HUDEP-2 (cell line): ENCODE measurements around the gene PCID2.

ENCODE experiments used
- DNase-seq, 76 experiments: peaks; one replicate each; lab custom pipeline; 2025; ENCODE audit not compliant: unreplicated experiment in 76 of 76; lab: John Stamatoyannopoulos, UW

Gene PCID2

DNA sequence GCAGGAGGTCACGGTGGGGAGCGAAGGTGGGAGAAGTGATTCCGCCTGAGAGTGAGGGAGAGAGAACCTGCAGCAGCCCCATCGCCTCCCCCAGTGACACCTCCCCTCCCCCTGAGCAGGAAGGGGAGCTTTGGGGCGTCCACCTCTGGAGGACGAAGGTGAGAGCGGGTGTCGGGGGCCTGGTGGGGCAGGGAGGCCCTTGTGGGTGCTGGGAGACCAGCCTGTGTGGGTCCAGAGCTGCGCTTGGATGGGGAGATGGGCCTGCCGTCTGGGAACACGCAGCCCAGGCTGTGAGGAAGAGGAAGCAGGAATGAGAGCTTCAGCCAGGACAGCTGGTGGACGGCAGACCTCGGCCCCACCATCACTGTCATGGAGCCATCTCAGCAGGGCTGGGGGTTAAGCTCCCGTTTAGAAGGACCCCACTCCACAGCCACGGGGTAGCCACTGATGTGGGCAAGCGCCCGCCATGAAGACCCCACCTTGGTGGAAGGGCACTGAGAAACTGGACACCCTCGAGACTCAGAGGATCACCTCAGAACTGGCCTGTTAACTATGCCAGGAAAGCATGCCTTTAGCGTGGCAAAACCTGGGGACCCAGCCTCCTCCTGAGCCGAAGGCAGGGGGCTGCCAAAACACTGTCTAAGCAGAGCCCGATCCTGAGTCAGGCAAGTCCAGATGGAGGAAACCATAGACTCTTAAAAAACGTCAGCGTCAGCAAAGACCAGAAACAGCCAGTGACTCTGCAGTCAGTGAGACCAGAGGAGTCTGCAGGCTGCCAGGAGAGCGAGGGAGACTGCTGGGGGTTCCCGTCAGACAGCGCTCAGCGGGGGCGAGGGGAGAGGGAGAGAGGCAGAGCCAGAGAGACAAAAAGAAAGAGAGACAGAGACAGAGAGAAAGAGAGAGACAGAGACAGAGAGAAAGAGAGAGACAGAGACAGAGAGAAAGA, 56.5 kb downstream of the PCID2 start:
- no peak for DNase-seq

GRCh38 chr13:113150550-113151365, 57.7 kb downstream of the PCID2 start:
- no peak for DNase-seq

GRCh38 chr13:113149711-113150549, 58.5 kb downstream of the PCID2 start:
- DNase-seq, result no peak

DNA sequence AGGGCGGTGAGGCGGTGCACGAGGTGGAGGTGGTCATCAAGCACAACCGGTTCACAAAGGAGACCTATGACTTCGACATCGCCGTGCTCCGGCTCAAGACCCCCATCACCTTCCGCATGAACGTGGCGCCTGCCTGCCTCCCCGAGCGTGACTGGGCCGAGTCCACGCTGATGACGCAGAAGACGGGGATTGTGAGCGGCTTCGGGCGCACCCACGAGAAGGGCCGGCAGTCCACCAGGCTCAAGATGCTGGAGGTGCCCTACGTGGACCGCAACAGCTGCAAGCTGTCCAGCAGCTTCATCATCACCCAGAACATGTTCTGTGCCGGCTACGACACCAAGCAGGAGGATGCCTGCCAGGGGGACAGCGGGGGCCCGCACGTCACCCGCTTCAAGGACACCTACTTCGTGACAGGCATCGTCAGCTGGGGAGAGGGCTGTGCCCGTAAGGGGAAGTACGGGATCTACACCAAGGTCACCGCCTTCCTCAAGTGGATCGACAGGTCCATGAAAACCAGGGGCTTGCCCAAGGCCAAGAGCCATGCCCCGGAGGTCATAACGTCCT, 59.4 kb downstream of the PCID2 start:
- DNase-seq, result no peak

DNA sequence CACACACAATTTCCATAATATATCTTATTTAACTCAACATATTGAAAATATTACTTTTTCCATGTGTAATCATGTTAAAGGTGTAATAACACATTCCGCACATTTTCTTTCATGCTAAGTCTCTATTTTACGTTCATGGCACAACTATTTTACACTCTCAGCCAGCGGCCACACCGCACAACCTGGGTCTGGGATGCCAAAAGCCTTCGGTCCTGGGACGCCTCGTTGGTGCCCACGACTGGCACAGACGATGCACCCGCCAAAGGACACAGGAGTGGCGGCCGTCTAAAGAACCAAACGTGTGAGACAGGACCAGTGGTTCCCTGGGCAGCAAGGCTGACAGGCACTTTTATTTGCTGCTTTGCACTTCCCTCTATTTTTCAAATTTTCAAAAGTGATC, 60.1 kb downstream of the PCID2 start:
- no peak for DNase-seq

- DNase-seq, result no peak
These were observed 61.3 kb downstream of the PCID2 start for GRCh38 chr13:113147206-113147605.

- no peak for DNase-seq
These were observed 61.7 kb downstream of the PCID2 start for GRCh38 chr13:113146750-113147149.

GRCh38 chr13:113145911-113146598, 62.4 kb downstream of the PCID2 start:
- no peak for DNase-seq

DNA sequence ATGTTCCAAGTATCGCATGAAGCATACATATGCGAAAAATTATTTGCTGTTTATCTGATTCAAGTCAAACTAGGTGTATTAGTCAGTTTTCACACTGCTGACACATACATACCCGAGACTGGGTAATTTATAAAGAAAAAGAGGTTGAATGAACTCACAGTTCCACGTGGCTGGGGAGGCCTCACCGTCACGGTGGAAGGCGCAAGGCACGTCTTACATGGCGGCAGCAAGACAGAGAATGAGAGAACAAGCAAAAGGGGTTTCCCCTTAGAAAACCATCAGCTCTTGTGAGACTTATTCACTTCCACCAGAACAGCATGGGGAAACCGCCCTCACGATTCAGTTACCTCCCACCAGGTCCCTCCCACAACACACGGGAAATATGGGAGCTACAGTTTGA, 63.0 kb downstream of the PCID2 start:
- no peak for DNase-seq

GRCh38 chr13:113144255-113144629, 64.2 kb downstream of the PCID2 start:
- no peak for DNase-seq

DNA sequence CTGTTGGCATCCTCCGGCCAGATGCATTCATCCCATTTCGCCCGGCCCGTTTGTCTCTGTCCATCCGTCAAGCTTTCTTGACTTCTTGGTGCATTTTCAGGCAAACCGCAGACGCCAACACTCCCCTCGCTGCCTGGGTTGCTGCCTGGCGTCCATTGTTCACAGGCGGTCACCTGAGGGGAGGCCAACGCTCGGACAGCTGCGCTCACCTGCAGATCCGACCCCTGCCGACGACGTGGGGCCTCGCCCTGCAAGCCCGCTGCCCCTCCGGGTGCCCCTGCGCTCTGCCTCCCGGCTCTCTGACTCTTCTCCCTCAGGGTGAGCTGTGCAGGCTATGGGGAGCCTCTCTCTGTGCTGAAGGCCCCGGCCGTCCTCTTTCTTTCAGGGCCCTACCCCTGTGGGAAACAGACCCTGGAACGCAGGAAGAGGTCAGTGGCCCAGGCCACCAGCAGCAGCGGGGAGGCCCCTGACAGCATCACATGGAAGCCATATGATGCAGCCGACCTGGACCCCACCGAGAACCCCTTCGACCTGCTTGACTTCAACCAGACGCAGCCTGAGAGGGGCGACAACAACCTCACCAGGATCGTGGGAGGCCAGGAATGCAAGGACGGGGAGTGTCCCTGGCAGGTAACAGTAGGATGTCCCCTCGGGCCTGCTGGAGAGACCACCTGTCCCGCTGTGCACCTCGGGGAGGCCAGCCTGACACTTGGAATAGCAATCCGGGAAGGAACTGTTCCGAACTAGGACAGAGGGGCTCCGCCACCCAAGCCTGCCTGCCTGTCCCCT, 64.8 kb downstream of the PCID2 start:
- DNase-seq, result no peak

GRCh38 chr13:113142876-113143275, 65.6 kb downstream of the PCID2 start:
- DNase-seq, result no peak

DNA sequence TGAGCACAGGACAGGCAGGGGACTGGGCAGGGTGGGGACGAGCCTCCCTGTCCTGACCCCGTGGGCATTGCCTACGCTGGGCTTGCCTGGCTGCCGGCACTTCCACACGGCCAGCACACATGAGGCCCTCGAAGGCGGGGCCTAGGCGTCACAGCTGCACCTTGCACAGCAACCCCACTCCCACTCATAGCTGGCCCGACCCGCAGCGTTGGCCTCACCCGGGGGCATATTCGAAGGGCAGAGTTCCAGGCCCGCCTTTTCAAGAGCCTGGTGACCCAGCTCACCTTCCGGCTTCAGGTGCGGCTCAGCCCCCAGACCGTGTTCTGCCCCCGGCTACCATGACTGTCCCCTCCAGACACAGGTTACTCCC, 66.9 kb downstream of the PCID2 start:
- DNase-seq, result no peak

GRCh38 chr13:113140677-113141600, 67.5 kb downstream of the PCID2 start:
- no peak for DNase-seq

GRCh38 chr13:113139577-113139976, 68.9 kb downstream of the PCID2 start:
- no peak for DNase-seq

DNA sequence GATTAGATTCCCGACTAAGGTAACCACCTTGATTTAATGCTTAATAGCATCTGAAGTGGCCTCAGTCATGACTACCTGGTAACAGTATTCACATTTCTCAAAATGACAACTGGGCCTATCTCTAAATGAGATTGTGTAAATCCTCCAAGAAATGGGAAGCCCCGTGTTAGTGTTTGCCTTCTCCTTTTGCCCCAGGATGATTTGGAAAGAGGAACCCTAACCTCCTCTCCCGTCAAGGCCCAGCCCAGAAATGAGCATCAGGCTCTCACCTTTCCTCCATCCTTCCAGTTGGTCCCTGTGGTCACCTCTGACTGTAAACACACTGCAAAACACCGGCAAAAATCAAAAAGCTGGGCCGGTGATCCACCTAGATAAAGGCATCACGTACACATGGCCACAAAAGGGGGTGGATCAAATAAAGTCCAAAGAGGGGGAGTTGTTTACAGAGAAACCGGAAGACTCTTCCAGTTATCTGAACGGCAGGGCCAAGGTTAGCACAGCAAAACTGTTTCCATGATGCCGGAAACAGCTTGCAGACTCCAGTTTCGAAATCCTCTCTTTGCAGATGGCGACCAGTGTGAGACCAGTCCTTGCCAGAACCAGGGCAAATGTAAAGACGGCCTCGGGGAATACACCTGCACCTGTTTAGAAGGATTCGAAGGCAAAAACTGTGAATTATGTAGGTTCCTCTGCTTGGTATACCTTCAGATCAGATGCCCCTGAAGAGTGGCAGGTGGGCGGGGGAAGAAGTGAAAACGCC, 69.5 kb downstream of the PCID2 start:
- no peak for DNase-seq

DNA sequence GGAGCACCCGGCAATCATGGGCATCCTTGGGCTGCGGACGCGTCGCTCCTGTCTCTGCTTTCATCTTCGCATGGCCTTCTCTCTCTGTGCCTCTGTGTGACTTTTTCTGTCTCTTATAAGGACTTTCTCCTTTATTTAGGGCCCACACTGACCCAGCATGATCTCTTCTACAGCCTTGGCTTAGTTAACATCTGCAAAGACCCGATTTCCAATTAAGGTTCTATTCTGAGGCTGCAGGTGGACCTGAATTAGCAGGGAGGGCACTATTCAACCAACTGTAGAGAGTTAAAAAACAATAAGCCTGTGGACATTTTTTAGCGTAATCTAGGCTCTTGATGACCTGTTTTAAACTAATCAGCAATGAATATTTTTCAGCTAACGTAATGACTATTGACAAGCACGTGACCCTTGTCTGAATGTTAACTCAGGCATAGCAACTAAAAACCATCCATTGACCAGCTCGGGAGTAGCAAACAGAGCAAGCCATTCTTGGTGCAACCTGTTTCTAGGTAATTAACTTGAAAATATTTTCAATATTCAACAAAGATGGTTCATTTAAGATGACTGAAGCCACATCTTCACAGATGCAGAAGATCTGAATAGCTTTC, 70.7 kb downstream of the PCID2 start:
- no peak for DNase-seq
